NT2/D1 (cell line): ENCODE measurements around the gene CDC26.

Experiments
- DNase-seq: peaks from one replicate; pipeline ENCODE4 v3.0.0-alpha.2; 2011; ENCODE audit warnings: low read depth, low spot score
- H3K27me3 ChIP-seq: 2 replicates; pipeline ENCODE4 v1.6.0; 2011; ENCODE audit warnings: mild to moderate bottlenecking; ENCODE audit not compliant: insufficient read length, insufficient read depth
- H3K36me3 ChIP-seq: 2 replicates; pipeline ENCODE4 v1.6.1; 2011; ENCODE audit warnings: mild to moderate bottlenecking, low read length, mixed read lengths; ENCODE audit not compliant: insufficient read depth, insufficient read length
- H3K4me1 ChIP-seq: 2 replicates; pipeline ENCODE4 v1.5.1; 2011; ENCODE audit not compliant: insufficient read depth, insufficient read length
- H3K4me3 ChIP-seq: 2 replicates; pipeline ENCODE4 v1.5.1; 2011; ENCODE audit warnings: low read depth; ENCODE audit not compliant: insufficient read length
- H3K9ac ChIP-seq: 2 replicates; pipeline ENCODE4 v1.6.0; 2011; ENCODE audit warnings: low read depth; ENCODE audit not compliant: insufficient read length
- H3K9me3 ChIP-seq: 2 replicates; pipeline ENCODE4 v1.5.1; 2011; ENCODE audit warnings: mild to moderate bottlenecking, low read length; ENCODE audit not compliant: insufficient read depth
- SUZ12 ChIP-seq: IDR thresholded peaks from 2 replicates; pipeline ENCODE4 v1.6.1; 2011; ENCODE audit not compliant: insufficient read length, insufficient read depth; ENCODE audit errors: extremely low read depth
- YY1 ChIP-seq: IDR thresholded peaks from 2 replicates; pipeline ENCODE4 v1.6.1; 2011; ENCODE audit not compliant: insufficient read length, insufficient read depth
- ZNF274 ChIP-seq: IDR thresholded peaks from 2 replicates; pipeline ENCODE4 v1.6.1; 2011; ENCODE audit warnings: mild to moderate bottlenecking, low read depth, low read length

Gene CDC26

DNA sequence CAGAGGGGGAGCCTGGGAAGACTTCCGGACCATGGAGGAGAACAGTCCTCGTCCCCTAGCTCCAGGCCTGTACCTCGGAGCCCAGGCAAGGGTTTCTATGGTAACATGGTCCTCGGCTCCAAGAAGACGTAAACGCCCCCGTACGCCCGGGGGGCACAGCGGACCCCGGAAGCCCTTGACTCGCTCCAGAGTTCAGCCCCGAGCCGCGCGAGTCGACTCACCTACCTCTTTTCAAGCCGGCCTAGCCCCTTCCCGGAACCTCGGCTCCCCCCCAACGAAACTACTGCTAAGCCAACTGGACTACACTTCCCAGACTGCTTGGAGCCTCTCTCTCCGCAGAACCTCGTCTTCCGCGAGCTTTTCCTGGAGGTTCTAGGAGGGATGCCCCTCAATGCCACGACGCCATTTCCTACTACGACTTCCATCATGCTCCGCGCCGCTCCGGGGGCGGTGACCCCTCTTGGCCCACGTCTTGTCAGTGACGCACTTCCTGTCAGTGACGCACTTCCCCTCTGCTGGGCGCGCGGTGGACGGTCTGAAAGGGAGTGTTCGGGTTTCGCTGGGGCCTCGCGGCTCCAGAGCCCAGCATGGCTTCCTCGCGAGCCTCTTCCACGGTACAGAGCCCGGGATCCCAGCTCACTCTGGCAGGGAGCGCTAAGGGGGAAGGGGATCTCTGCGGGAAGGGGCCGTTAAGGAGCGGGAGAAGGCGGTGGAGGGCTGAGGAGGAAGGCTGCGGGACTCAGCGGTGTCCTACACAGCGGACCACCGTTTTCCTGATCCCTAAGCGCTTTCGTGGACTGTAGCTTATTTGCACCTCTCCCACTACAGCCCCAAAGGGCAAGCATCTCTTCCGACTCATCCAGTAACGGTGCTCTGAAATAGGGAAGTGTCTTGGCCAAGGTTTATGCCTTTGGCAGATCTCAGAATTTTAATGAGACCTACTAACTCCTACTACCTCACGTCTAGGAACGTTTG is at the start of gene CDC26, which contains the start of gene PRPF4:
TSS of gene CDC26 (minus strand) at position 416 of the 975 bp plus-strand sequence. CDS start 3,065 bp downstream, outside the sequence.
TSS of gene PRPF4 (plus strand) at position 502 of the 975 bp plus-strand sequence. CDS start at position 588, 86 bp downstream.
- peak within 1 kb of the TSS; percentile 98 for H3K9ac ChIP-seq
- peaks cover 2% of the 10 kb centered on the region for H3K4me1 ChIP-seq
- H3K36me3 ChIP-seq = peaks cover 71% of the 10 kb centered on the region
- no peaks in the 10 kb centered on the region for H3K9me3 ChIP-seq
- TF ChIP-seq SUZ12 (no peak), YY1 (peak; percentile 45)
- peak within 1 kb of the TSS; percentile 98 for H3K4me3 ChIP-seq
- no peaks in the 10 kb centered on the region for H3K27me3 ChIP-seq
- DNase-seq = peak; percentile 98

DNA sequence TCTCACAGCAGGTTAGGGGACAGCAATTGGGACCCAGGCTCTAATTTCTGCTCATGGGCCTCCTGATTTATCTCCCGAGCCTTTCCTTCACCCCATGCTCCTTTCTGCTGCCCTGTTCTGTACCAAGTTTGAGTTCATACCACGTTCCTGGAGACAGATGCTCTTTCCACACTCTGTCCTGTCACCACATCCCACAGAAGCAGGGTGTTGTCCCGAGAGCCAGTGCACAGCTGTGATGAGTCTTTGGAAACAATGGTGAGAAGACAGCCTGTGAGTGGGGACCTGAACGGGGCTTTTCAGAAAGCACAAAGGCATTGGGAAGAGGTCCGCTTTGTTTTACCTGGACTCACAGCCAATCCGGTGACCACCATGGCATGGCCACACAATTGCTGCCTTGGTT is 47.3 kb upstream of the CDC26 start:
- Histone ChIP-seq H3K4me1 (no peaks in the 10 kb centered on the region), H3K27me3 (no peaks in the 10 kb centered on the region), H3K4me3 (no peak overlapping the region), H3K36me3 (no peaks in the 10 kb centered on the region), H3K9ac (no peak overlapping the region), H3K9me3 (no peaks in the 10 kb centered on the region)
- DNase-seq = no peak
- no peak for TF ChIP-seq SUZ12
- TF ChIP-seq YY1 = no peak
- TF ChIP-seq ZNF274 = no peak

DNA sequence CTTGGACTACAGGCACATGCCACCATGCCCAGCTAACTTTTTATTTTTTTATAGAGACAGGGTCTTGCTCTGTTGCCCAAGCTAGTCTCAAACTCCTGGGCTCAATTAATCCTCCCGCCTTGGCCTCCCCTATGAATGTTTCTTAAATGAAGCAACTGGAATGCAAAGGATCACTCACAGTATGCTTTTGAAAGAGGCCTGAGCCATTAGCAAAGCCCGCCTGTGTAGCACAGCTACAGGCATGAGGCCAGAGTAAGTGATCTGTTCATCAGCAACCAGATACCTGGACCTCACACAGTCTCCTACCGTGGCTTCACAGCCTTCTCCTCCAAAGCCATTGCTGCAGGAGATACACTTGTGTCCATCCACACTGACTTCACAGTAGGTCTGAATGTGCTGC is 44.7 kb upstream of the CDC26 start:
- Histone ChIP-seq H3K36me3 (no peaks in the 10 kb centered on the region), H3K9me3 (no peaks in the 10 kb centered on the region), H3K9ac (no peak overlapping the region), H3K4me1 (no peaks in the 10 kb centered on the region), H3K4me3 (no peak overlapping the region), H3K27me3 (no peaks in the 10 kb centered on the region)
- no peak for TF ChIP-seq SUZ12
- no peak for TF ChIP-seq YY1
- no peak for TF ChIP-seq ZNF274
- no peak for DNase-seq

DNA sequence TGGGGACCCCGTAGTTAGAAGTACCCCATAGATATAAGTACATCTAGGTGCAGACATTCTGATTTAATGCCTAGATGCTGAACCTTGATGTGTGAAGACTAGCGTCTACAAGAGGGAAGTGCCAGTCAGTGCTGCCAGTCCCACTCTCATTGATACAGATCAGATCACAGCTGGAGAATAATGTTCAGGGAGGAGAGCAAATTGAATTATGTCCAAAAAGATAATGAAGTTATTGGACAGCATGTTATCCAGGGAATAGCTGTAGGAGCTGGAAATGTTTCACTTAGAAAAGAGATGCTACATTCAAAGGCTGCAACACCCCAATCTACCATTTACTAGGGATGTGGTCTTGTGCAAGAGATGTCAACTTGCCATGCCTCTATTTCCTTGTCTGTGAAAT is 43.7 kb upstream of the CDC26 start:
- H3K36me3 ChIP-seq = no peaks in the 10 kb centered on the region
- DNase-seq = no peak
- H3K9me3 ChIP-seq = no peaks in the 10 kb centered on the region
- H3K9ac ChIP-seq = no peak overlapping the region
- TF ChIP-seq ZNF274 (no peak), YY1 (no peak), SUZ12 (no peak)
- H3K4me3 ChIP-seq = no peak overlapping the region
- H3K27me3 ChIP-seq = no peaks in the 10 kb centered on the region
- H3K4me1 ChIP-seq = no peaks in the 10 kb centered on the region

DNA sequence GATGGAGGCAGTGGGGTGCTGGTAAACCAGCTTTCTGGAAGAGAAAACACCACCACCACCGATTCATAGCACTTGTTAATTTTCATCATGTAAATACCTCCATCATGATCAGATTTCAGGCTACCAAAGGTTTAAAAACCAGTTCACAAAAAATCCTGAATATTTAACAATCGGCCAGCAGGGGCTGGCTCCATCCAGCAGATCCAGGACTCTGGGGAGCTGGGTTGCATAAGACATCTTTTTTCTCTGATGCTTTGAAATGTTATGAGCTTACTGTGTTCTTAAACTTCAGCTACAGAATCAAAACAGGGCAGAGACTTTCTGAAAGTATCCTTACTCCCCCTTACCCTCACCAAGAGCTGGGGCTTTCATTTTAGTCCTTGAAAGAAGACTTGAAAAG is 42.4 kb upstream of the CDC26 start:
- no peaks in the 10 kb centered on the region for H3K27me3 ChIP-seq
- H3K4me3 ChIP-seq = no peak overlapping the region
- TF ChIP-seq ZNF274 (no peak), SUZ12 (no peak), YY1 (no peak)
- no peaks in the 10 kb centered on the region for H3K9me3 ChIP-seq
- H3K4me1 ChIP-seq = no peaks in the 10 kb centered on the region
- no peaks in the 10 kb centered on the region for H3K36me3 ChIP-seq
- no peak overlapping the region for H3K9ac ChIP-seq
- no peak for DNase-seq

DNA sequence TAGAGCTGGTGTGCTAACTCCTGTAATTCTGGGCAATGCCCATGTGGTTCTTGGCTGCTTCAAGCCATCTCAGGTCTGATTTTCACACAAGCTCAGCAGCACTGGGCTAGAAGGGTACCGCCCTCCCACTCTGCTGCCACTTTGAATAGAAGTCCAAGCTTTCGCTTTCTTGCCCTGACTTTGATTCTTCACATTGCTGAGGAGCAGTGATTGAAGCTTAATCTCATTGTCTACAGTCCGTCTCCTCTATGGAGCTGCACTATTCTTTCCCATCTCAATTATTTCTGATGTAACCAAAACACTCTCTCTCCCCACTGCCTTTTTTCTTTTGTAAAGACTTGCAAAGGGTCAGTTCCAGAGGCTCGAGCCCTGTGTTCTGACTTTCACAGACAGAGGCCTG is 40.7 kb upstream of the CDC26 start:
- TF ChIP-seq YY1 (no peak), ZNF274 (no peak), SUZ12 (no peak)
- H3K4me1 ChIP-seq = no peaks in the 10 kb centered on the region
- no peak overlapping the region for H3K9ac ChIP-seq
- no peaks in the 10 kb centered on the region for H3K27me3 ChIP-seq
- DNase-seq = no peak
- H3K4me3 ChIP-seq = no peak overlapping the region
- no peaks in the 10 kb centered on the region for H3K36me3 ChIP-seq
- H3K9me3 ChIP-seq = no peaks in the 10 kb centered on the region

DNA sequence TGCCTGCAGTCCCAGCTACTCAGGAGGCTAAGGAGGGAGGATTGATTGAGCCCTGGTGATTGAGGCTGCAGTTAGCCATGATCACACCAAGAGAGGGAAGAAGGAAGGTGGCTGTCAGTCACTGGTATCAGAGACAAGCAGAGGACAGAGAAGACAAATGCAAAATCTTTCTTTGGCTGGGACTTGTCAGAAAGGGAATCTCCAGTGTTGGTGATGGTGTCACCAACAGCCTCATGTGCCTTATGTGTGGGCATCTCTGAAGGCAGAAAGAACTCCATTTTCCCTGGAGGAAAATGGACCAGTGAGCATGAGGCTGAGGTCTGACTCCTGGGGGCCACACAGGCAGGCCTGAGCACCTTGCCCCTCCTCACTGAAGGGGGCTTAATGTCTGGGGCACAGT is 39.9 kb upstream of the CDC26 start:
- TF ChIP-seq ZNF274 = no peak
- TF ChIP-seq SUZ12 = no peak
- no peak for TF ChIP-seq YY1
- Histone ChIP-seq H3K4me3 (no peak overlapping the region), H3K9ac (no peak overlapping the region), H3K9me3 (no peaks in the 10 kb centered on the region), H3K4me1 (no peaks in the 10 kb centered on the region), H3K27me3 (no peaks in the 10 kb centered on the region), H3K36me3 (no peaks in the 10 kb centered on the region)
- DNase-seq = no peak
